HepG2 (cell line): ENCODE data around the gene ZFHX3.
"Not testable (repeated sequence)": the region's sequence is repeated elsewhere in the genome, so short reads cannot be mapped to it uniquely, and the experiment has no call there.

Source experiments
- CREB3 ChIP-seq: sonication (generic); formaldehyde crosslinking; IDR thresholded peaks from 2 replicates; pipeline ENCODE4 v1.5.0; 2020; ENCODE audit warnings: missing genetic modification reagents
- MYC ChIP-seq: sonication (generic); formaldehyde crosslinking; IDR thresholded peaks from 2 replicates; pipeline ENCODE4 v1.9.0; 2021; ENCODE audit warnings: missing genetic modification reagents, borderline replicate concordance
- SIN3A ChIP-seq: IDR thresholded peaks from 2 replicates; pipeline ENCODE4 v1.6.1; 2011; ENCODE audit warnings: low read depth, mild to moderate bottlenecking, control low read depth, low read length, borderline replicate concordance
- ZNF790 ChIP-seq: sonication (generic); formaldehyde crosslinking; IDR thresholded peaks from 2 replicates; pipeline ENCODE4 v1.8.0; 2022; ENCODE audit warnings: missing genetic modification reagents, mild to moderate bottlenecking, borderline replicate concordance

GRCh38 chr16:72989203-72989578, 58.7 kb downstream of the ZFHX3 start:
- not testable (repeated sequence) for TF ChIP-seq MYC (CRISPR knock-in tag); CREB3; SIN3A; ZNF790 (CRISPR knock-in tag)
